K562 (cell line): Measurements from ENCODE around the gene TECPR2. TPM values are rescaled to one million over a fixed set of nuclear protein-coding genes. Genes with fewer than 3 reads are reported as not detected.

Experiments used
- FOS ChIP-seq: IDR thresholded peaks from 3 replicates; pipeline ENCODE4 v1.6.1; 2011; ENCODE audit not compliant: insufficient read length; ENCODE audit errors: extremely low read depth
- HDGF ChIP-seq: fragments of 450-650 bp; IDR thresholded peaks from 2 replicates; pipeline ENCODE4 v1.6.1; 2016
- PHB2 ChIP-seq: fragments of 450-650 bp; IDR thresholded peaks from 2 replicates; pipeline ENCODE4 v1.6.1; 2017; ENCODE audit warnings: low read depth
- TBP ChIP-seq: optimal IDR thresholded peaks from 2 replicates; pipeline ENCODE3; 2011; ENCODE audit warnings: low read depth, low read length, improper control_type of control experiment
- ZFPM2 ChIP-seq: fragments of 250-450 bp; sonication (Bioruptor Pico); IDR thresholded peaks from 2 replicates; pipeline ENCODE4 v1.5.1; 2022; ENCODE audit warnings: mild to moderate bottlenecking
- ZNF23 ChIP-seq: fragments of 250-450 bp; sonication (Bioruptor Pico); IDR thresholded peaks from 2 replicates; pipeline ENCODE4 v1.4.0; 2020; ENCODE audit warnings: mild to moderate bottlenecking
- polyA plus RNA-seq, 8 experiments: library from polyadenylated mRNA; depleted of rRNA in 4 of 8; stranded (reverse) in 5 of 8; unstranded in 3 of 8; fragments of >200 nt; fragmentation: Nextera tagmentation in 2 of 8; fragmentation: Illumina TruSeq in 1 of 8; extraction: Ambion mirVana in 2 of 8; extraction: Trizol in 1 of 8; gene quantifications; 2 replicates each; pipeline versions ENCODE4 v1.2.1 to v1.2.3, GENCODE V29; 2011 to 2014; ENCODE audit warnings: inconsistent platforms in 1 of 8, missing spikeins in 1 of 8
- total RNA-seq, 7 experiments: library from RNA; depleted of rRNA in 6 of 7; stranded (reverse); fragments of >200 nt in 6 of 7; fragmentation: Illumina TruSeq in 2 of 7; extraction: Trizol in 2 of 7; gene quantifications; 2 replicates each; pipeline versions ENCODE4 v1.2.1 to v1.2.3, GENCODE V29; 2011 to 2021; ENCODE audit warnings: low replicate concordance in 1 of 7
- TF ChIP-seq, protein P1 (sequence below): sonication (generic); formaldehyde crosslinking; IDR thresholded peaks from 2 replicates; pipeline ENCODE4 v1.8.0; 2022; ENCODE audit warnings: mild to moderate bottlenecking, missing genetic modification reagents
- TF ChIP-seq, protein P2 (sequence below): fragments of 450-650 bp; IDR thresholded peaks from 2 replicates; pipeline ENCODE4 v1.6.1; 2017; ENCODE audit warnings: antibody characterized with exemption, mild to moderate bottlenecking
- TF ChIP-seq, protein P3 (sequence below): fragments of 250-450 bp; sonication (Bioruptor Pico); IDR thresholded peaks from 2 replicates; pipeline ENCODE4 v1.8.0; 2022; ENCODE audit warnings: inconsistent platforms
- TF ChIP-seq, protein P4 (sequence below): fragments of 450-650 bp; IDR thresholded peaks from 2 replicates; pipeline ENCODE4 v1.6.1; 2016
- TF ChIP-seq, protein P5 (sequence below), 2 experiments: fragments of 450-650 bp; IDR thresholded peaks; 2 replicates each; pipeline ENCODE4 v1.6.1; 2018; ENCODE audit warnings: mild to moderate bottlenecking in 2 of 2, low read depth in 1 of 2; ENCODE audit not compliant: partially characterized antibody in 2 of 2

Gene TECPR2
- total and polyA plus RNA-seq, 9 of the 15 experiments (the other 6 are each of a cell fraction or from before 2014, with no cell fraction given), result 0.04 to 3.0 (median 0.83) TPM

DNA sequence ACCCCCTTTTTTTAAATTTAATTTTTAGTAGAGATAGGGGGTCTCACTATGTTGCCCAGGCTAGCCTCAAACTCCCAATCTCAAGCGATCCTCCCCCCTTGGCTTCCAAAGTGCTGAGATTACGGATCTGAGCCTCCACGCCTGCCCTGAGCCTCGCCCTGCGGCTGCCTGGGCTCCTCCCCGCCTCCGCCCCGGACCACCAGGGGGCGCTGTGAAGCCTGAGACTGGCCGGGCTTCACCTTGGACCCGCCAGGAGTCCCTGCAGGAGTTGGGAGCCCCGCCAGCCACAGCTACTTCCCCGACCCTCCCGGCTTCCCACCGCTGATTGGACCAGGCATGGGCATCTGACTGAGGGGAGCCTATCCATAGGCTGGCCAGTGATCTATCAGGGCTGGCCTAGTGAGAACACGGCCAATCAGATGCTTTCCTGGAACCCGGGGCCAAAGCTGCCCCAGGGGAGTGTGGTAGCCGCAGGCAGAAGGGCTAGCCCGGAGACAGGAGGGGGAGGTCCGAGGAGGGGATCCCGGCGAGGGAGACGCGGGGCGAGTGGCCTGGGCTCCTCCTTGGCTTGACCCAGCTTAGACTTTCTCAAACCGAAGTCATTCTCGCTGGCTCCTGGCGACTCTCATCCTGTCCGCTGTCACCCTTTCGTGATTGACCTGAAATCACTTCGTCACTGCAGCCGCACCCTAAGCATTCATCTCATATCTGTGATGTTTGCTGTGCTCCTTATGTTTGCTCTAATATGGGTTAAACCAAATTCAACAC, 161.9 kb downstream of the TECPR2 start (continued):
- no peak for TF ChIP-seq ZFPM2 (CRISPR knock-in tag)
- TF ChIP-seq, protein P1, sequence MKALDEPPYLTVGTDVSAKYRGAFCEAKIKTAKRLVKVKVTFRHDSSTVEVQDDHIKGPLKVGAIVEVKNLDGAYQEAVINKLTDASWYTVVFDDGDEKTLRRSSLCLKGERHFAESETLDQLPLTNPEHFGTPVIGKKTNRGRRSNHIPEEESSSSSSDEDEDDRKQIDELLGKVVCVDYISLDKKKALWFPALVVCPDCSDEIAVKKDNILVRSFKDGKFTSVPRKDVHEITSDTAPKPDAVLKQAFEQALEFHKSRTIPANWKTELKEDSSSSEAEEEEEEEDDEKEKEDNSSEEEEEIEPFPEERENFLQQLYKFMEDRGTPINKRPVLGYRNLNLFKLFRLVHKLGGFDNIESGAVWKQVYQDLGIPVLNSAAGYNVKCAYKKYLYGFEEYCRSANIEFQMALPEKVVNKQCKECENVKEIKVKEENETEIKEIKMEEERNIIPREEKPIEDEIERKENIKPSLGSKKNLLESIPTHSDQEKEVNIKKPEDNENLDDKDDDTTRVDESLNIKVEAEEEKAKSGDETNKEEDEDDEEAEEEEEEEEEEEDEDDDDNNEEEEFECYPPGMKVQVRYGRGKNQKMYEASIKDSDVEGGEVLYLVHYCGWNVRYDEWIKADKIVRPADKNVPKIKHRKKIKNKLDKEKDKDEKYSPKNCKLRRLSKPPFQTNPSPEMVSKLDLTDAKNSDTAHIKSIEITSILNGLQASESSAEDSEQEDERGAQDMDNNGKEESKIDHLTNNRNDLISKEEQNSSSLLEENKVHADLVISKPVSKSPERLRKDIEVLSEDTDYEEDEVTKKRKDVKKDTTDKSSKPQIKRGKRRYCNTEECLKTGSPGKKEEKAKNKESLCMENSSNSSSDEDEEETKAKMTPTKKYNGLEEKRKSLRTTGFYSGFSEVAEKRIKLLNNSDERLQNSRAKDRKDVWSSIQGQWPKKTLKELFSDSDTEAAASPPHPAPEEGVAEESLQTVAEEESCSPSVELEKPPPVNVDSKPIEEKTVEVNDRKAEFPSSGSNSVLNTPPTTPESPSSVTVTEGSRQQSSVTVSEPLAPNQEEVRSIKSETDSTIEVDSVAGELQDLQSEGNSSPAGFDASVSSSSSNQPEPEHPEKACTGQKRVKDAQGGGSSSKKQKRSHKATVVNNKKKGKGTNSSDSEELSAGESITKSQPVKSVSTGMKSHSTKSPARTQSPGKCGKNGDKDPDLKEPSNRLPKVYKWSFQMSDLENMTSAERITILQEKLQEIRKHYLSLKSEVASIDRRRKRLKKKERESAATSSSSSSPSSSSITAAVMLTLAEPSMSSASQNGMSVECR (CRISPR knock-in tag), result 0 out of 2 replicates have a peak, but pooled peaks have one; percentile 50
- TF ChIP-seq, protein P2, sequence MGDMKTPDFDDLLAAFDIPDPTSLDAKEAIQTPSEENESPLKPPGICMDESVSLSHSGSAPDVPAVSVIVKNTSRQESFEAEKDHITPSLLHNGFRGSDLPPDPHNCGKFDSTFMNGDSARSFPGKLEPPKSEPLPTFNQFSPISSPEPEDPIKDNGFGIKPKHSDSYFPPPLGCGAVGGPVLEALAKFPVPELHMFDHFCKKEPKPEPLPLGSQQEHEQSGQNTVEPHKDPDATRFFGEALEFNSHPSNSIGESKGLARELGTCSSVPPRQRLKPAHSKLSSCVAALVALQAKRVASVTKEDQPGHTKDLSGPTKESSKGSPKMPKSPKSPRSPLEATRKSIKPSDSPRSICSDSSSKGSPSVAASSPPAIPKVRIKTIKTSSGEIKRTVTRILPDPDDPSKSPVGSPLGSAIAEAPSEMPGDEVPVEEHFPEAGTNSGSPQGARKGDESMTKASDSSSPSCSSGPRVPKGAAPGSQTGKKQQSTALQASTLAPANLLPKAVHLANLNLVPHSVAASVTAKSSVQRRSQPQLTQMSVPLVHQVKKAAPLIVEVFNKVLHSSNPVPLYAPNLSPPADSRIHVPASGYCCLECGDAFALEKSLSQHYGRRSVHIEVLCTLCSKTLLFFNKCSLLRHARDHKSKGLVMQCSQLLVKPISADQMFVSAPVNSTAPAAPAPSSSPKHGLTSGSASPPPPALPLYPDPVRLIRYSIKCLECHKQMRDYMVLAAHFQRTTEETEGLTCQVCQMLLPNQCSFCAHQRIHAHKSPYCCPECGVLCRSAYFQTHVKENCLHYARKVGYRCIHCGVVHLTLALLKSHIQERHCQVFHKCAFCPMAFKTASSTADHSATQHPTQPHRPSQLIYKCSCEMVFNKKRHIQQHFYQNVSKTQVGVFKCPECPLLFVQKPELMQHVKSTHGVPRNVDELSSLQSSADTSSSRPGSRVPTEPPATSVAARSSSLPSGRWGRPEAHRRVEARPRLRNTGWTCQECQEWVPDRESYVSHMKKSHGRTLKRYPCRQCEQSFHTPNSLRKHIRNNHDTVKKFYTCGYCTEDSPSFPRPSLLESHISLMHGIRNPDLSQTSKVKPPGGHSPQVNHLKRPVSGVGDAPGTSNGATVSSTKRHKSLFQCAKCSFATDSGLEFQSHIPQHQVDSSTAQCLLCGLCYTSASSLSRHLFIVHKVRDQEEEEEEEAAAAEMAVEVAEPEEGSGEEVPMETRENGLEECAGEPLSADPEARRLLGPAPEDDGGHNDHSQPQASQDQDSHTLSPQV, result 0 out of 2 replicates have a peak, but pooled peaks have one; percentile 36
- TF ChIP-seq, protein P3, sequence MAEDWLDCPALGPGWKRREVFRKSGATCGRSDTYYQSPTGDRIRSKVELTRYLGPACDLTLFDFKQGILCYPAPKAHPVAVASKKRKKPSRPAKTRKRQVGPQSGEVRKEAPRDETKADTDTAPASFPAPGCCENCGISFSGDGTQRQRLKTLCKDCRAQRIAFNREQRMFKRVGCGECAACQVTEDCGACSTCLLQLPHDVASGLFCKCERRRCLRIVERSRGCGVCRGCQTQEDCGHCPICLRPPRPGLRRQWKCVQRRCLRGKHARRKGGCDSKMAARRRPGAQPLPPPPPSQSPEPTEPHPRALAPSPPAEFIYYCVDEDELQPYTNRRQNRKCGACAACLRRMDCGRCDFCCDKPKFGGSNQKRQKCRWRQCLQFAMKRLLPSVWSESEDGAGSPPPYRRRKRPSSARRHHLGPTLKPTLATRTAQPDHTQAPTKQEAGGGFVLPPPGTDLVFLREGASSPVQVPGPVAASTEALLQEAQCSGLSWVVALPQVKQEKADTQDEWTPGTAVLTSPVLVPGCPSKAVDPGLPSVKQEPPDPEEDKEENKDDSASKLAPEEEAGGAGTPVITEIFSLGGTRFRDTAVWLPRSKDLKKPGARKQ, result no peak
- TF ChIP-seq, protein P4, sequence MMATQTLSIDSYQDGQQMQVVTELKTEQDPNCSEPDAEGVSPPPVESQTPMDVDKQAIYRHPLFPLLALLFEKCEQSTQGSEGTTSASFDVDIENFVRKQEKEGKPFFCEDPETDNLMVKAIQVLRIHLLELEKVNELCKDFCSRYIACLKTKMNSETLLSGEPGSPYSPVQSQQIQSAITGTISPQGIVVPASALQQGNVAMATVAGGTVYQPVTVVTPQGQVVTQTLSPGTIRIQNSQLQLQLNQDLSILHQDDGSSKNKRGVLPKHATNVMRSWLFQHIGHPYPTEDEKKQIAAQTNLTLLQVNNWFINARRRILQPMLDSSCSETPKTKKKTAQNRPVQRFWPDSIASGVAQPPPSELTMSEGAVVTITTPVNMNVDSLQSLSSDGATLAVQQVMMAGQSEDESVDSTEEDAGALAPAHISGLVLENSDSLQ, result peak; percentile 93
- peak; percentile 92 for TF ChIP-seq FOS
- no peak for TF ChIP-seq HDGF
- no peak for TF ChIP-seq PHB2
- no peak for TF ChIP-seq ZNF23 (CRISPR knock-in tag)
- TF ChIP-seq, protein P5, sequence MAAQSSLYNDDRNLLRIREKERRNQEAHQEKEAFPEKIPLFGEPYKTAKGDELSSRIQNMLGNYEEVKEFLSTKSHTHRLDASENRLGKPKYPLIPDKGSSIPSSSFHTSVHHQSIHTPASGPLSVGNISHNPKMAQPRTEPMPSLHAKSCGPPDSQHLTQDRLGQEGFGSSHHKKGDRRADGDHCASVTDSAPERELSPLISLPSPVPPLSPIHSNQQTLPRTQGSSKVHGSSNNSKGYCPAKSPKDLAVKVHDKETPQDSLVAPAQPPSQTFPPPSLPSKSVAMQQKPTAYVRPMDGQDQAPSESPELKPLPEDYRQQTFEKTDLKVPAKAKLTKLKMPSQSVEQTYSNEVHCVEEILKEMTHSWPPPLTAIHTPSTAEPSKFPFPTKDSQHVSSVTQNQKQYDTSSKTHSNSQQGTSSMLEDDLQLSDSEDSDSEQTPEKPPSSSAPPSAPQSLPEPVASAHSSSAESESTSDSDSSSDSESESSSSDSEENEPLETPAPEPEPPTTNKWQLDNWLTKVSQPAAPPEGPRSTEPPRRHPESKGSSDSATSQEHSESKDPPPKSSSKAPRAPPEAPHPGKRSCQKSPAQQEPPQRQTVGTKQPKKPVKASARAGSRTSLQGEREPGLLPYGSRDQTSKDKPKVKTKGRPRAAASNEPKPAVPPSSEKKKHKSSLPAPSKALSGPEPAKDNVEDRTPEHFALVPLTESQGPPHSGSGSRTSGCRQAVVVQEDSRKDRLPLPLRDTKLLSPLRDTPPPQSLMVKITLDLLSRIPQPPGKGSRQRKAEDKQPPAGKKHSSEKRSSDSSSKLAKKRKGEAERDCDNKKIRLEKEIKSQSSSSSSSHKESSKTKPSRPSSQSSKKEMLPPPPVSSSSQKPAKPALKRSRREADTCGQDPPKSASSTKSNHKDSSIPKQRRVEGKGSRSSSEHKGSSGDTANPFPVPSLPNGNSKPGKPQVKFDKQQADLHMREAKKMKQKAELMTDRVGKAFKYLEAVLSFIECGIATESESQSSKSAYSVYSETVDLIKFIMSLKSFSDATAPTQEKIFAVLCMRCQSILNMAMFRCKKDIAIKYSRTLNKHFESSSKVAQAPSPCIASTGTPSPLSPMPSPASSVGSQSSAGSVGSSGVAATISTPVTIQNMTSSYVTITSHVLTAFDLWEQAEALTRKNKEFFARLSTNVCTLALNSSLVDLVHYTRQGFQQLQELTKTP (IDR thresholded peaks at IDR 0.05; ENCODE audit: low read depth in 1 of 2, partially characterized antibody in 2 of 2), result no peak
- peak; percentile 76 for TF ChIP-seq TBP
